Right lobe of liver (tissue), 4 donors: ENCODE measurements around the gene SPATA13.

ENCODE experiments used
- CTCF ChIP-seq, 4 donors: fragments of 200-600 bp in 3 of 4; fragments of 450-650 bp in 1 of 4; IDR thresholded peaks; one replicate each; pipeline versions ENCODE4 v1.5.1 to v1.8.0; 2016 to 2022; ENCODE audit warnings: antibody characterized with exemption in 4 of 4, mild to moderate bottlenecking in 2 of 4
- POLR2A ChIP-seq: fragments of 450-650 bp; IDR thresholded peaks from one replicate; pipeline ENCODE4 v1.6.1; 2017; ENCODE audit warnings: antibody characterized with exemption, mild to moderate bottlenecking
- donor health status: DM: no; HTN: no; CAD: no.
- donor health status: DM: no; HTN: no; CAD: no.
- donor health status: DM: no; HTN: yes; CAD: no.

GRCh38 chr13:24213932-24214331, 53.4 kb downstream of the SPATA13 start:
- TF ChIP-seq CTCF (IDR thresholded peaks at IDR 0.05) (no peak), POLR2A (no peak)
